ENCODE measurements around the gene MRPL51. TPM values are rescaled to one million over a fixed set of nuclear protein-coding genes. Genes with fewer than 3 reads are reported as not detected.

MRPL51 gene
- total RNA-seq, 1 donor, result 113 TPM

- peak overlapping the region; percentile 92 for H3K4me3 ChIP-seq (ENCODE audit: low read depth, low read length)
- no peak for TF ChIP-seq CTCF (IDR thresholded peaks at IDR 0.05; ENCODE audit: insufficient read depth, low read length)
- peak; percentile 69 for DNase-seq (ENCODE audit: low read depth)
Observed at GRCh38 chr12:6534945-6535696, 42.1 kb upstream of the MRPL51 start.

GRCh38 chr12:6534695-6534944 lies 41.6 kb upstream of the MRPL51 start:
- H3K4me3 ChIP-seq (ENCODE audit: low read depth, low read length), result peak overlapping the region; percentile 92
- no peak for TF ChIP-seq CTCF (IDR thresholded peaks at IDR 0.05; ENCODE audit: insufficient read depth, low read length)
- no peak for DNase-seq (ENCODE audit: low read depth)

- TF ChIP-seq CTCF (IDR thresholded peaks at IDR 0.05; ENCODE audit: insufficient read depth, low read length), result no peak
- peak within 1 kb of the TSS; percentile 92 for H3K4me3 ChIP-seq (ENCODE audit: low read depth, low read length)
- peak; percentile 96 for DNase-seq (ENCODE audit: low read depth)
Observed at GRCh38 chr12:6533923-6534694, 41.0 kb upstream of the MRPL51 start, which contains the start of gene GAPDH. Gene GAPDH (plus strand): TSS chr12:6534517. CDS start chr12:6534833, 316 bp downstream.

- peak overlapping the region; percentile 70 for H3K4me3 ChIP-seq (ENCODE audit: low read depth, low read length)
- no peak for DNase-seq (ENCODE audit: low read depth)
- TF ChIP-seq CTCF (IDR thresholded peaks at IDR 0.05; ENCODE audit: insufficient read depth, low read length), result no peak
Observed at GRCh38 chr12:6533653-6533922, 40.5 kb upstream of the MRPL51 start.

GRCh38 chr12:6532927-6533652 lies 40.0 kb upstream of the MRPL51 start:
- TF ChIP-seq CTCF (IDR thresholded peaks at IDR 0.05; ENCODE audit: insufficient read depth, low read length), result no peak
- peak overlapping the region; percentile 70 for H3K4me3 ChIP-seq (ENCODE audit: low read depth, low read length)
- peak; percentile 50 for DNase-seq (ENCODE audit: low read depth)

- DNase-seq (ENCODE audit: low read depth), result peak; percentile 94
- peak overlapping the region; percentile 70 for H3K4me3 ChIP-seq (ENCODE audit: low read depth, low read length)
- TF ChIP-seq CTCF (IDR thresholded peaks at IDR 0.05; ENCODE audit: insufficient read depth, low read length), result no peak
Observed at GRCh38 chr12:6532051-6532926, 39.2 kb upstream of the MRPL51 start.

Data from fibroblast of the aortic adventitia (primary cell).